Kidney (tissue), 14 donors: ENCODE data around the gene GRPEL2. TPM values are rescaled to one million over a fixed set of nuclear protein-coding genes. Genes with fewer than 3 reads are reported as not detected.

Experiments used
- DNase-seq, 5 donors: peaks; one replicate each; pipeline ENCODE4 v3.0.0-alpha.2; 2013 to 2020
- FAIRE-seq: peaks from 2 replicates; lab custom pipeline; 2012; peaks lifted over from hg19 to GRCh38; lab: Jason Lieb, UNC
- H3K27ac ChIP-seq, 2 donors: one replicate each; pipeline ENCODE4 v1.7.0; 2013; ENCODE audit warnings: low read depth in 2 of 2, low read length in 2 of 2, inconsistent platforms in 1 of 2
- H3K27me3 ChIP-seq: one replicate; pipeline ENCODE4 v1.7.1; 2013; ENCODE audit warnings: low read length, inconsistent platforms; ENCODE audit not compliant: control insufficient read depth, insufficient read depth
- H3K36me3 ChIP-seq, 3 donors: one replicate each; pipeline versions ENCODE4 v1.7.0 to v1.7.1; 2013; ENCODE audit warnings: low read length in 3 of 3, control low read depth in 1 of 3, inconsistent platforms in 1 of 3; ENCODE audit not compliant: insufficient read depth in 3 of 3, control insufficient read depth in 2 of 3
- H3K4me1 ChIP-seq, 3 donors: one replicate each; pipeline versions ENCODE4 v1.7.0 to v1.7.1; 2013; ENCODE audit warnings: low read length in 3 of 3, inconsistent platforms in 1 of 3, low read depth in 1 of 3; ENCODE audit not compliant: control insufficient read depth in 2 of 3, insufficient read depth in 2 of 3
- H3K4me3 ChIP-seq, 3 donors: one replicate each; pipeline versions ENCODE4 v1.7.0 to v1.8.1; 2013; ENCODE audit warnings: low read length in 3 of 3, control low read depth in 1 of 3, inconsistent platforms in 1 of 3
- H3K9ac ChIP-seq, 3 donors: one replicate each; pipeline versions ENCODE4 v1.7.0 to v1.7.1; 2013; ENCODE audit warnings: low read length in 3 of 3, control low read depth in 1 of 3, inconsistent platforms in 1 of 3
- H3K9me3 ChIP-seq, 3 donors: one replicate each; pipeline versions ENCODE4 v1.7.0 to v1.7.1; 2013; ENCODE audit warnings: low read length in 3 of 3, control low read depth in 1 of 3, inconsistent platforms in 1 of 3; ENCODE audit not compliant: control insufficient read depth in 2 of 3, insufficient read depth in 1 of 3
- CTCF ChIP-seq: IDR thresholded peaks from 3 replicates; pipeline ENCODE4 v1.5.1; 2012; ENCODE audit warnings: mild to moderate bottlenecking, moderate library complexity, borderline replicate concordance; ENCODE audit not compliant: insufficient read depth; ENCODE audit errors: extremely low read depth
- intact Hi-C: fragments of 100-400 bp; cut with DNase I; formaldehyde crosslinking; loops from one replicate; pipeline ENCODE4 v1.11.1; 2022
- polyA plus RNA-seq: library from polyadenylated mRNA; stranded (reverse); fragments of 350-450 nt; fragmentation: Illumina TruSeq; extraction: RNeasy Lipid Tissue Mini Kit (QIAGEN cat#74804); gene quantifications from one replicate; pipeline ENCODE4 v1.2.3, GENCODE V29; 2014; ENCODE audit warnings: low read depth, low replicate concordance; ENCODE audit not compliant: insufficient read depth
- total RNA-seq: library from RNA; stranded (reverse); fragmentation: NEBNext Ultra II Directional; extraction: Animal tissue kit (Norgen Biotek cat#: 25700); gene quantifications from one replicate; pipeline ENCODE4 v1.2.1, GENCODE V29; 2021
- donor health status: control.
- donor health status: control.
- donor health status: control.
- donor health status: control.
- donor health status: control.
- donor health status: DM: yes; HTN: yes; CAD: no.
- donor health status: Normal renal cell carcinoma (clear cell type).

Gene GRPEL2
- total and polyA plus RNA-seq, 2 donors from 2014 or later, result 7.6 to 16.9 TPM

GRCh38 chr5:149383399-149383798, 38.1 kb downstream of the GRPEL2 start:
- H3K4me3 ChIP-seq, result no peak overlapping the region
- H3K27me3 ChIP-seq, result no peaks in the 10 kb centered on the region
- H3K9me3 ChIP-seq, result no peaks in the 10 kb centered on the region
- FAIRE-seq (no peak), DNase-seq (peak in 1 of 5 donors; percentile 85)
- H3K36me3 ChIP-seq, result no peaks in the 10 kb centered on the region
- peak overlapping the region; percentile 51 to 84 for H3K27ac ChIP-seq
- peak overlapping the region in 1 of 3 donors; percentile 34 for H3K9ac ChIP-seq
- peaks cover 0 to 12% (median 6%) of the 10 kb centered on the region in 3 donors for H3K4me1 ChIP-seq
- intact Hi-C loops, result no loop called here
- no peak for TF ChIP-seq CTCF

GRCh38 chr5:149386166-149386565, 40.9 kb downstream of the GRPEL2 start:
- no peaks in the 10 kb centered on the region for H3K27me3 ChIP-seq
- peak overlapping the region in 1 of 2 donors; percentile 2 for H3K27ac ChIP-seq
- no peak overlapping the region for H3K4me3 ChIP-seq
- no peak for TF ChIP-seq CTCF
- H3K9ac ChIP-seq, result no peak overlapping the region
- FAIRE-seq, result no peak
- H3K36me3 ChIP-seq, result no peaks in the 10 kb centered on the region
- peaks cover 0 to 12% (median 5%) of the 10 kb centered on the region in 3 donors for H3K4me1 ChIP-seq
- DNase-seq, result no peak
- intact Hi-C loops, result no loop called here
- H3K9me3 ChIP-seq, result no peaks in the 10 kb centered on the region

GRCh38 chr5:149387081-149387631, 41.9 kb downstream of the GRPEL2 start:
- TF ChIP-seq CTCF, result no peak
- H3K4me3 ChIP-seq, result no peak overlapping the region
- peak overlapping the region in 1 of 2 donors; percentile 68 for H3K27ac ChIP-seq
- no peaks in the 10 kb centered on the region for H3K36me3 ChIP-seq
- H3K9me3 ChIP-seq, result no peaks in the 10 kb centered on the region
- intact Hi-C loops, result no loop called here
- H3K9ac ChIP-seq, result no peak overlapping the region
- H3K4me1 ChIP-seq, result peaks cover 0 to 11% (median 5%) of the 10 kb centered on the region in 3 donors
- no peak for FAIRE-seq
- H3K27me3 ChIP-seq, result no peaks in the 10 kb centered on the region
- DNase-seq, result no peak
